Fibroblast of villous mesenchyme (primary cell): Measurements from ENCODE around the gene RASGEF1C. TPM values are rescaled to one million over a fixed set of nuclear protein-coding genes. Genes with fewer than 3 reads are reported as not detected.

ENCODE experiments used
- DNase-seq: peaks from one replicate; pipeline ENCODE4 v3.0.0-alpha.2; 2010; ENCODE audit warnings: low read depth
- H3K4me3 ChIP-seq: 2 replicates; pipeline ENCODE4 v1.5.1; 2011; ENCODE audit warnings: low read depth, mild to moderate bottlenecking, low read length
- CTCF ChIP-seq: IDR thresholded peaks from 2 replicates; pipeline ENCODE4 v1.5.1; 2012; ENCODE audit warnings: low read depth, mild to moderate bottlenecking, low read length; ENCODE audit not compliant: insufficient read depth
- total RNA-seq: library from RNA; depleted of rRNA; stranded (reverse); fragments of >200 nt; gene quantifications from 2 replicates; pipeline ENCODE4 v1.2.3, GENCODE V29; 2012

The RASGEF1C gene
- total RNA-seq, 1 donor = not detected

GRCh38 chr5:180180846-180181245 lies 28.2 kb downstream of the RASGEF1C start:
- no peak for DNase-seq
- H3K4me3 ChIP-seq = no peak overlapping the region
- TF ChIP-seq CTCF = no peak

- DNase-seq = no peak
- no peak overlapping the region for H3K4me3 ChIP-seq
- TF ChIP-seq CTCF = no peak
These were observed 28.6 kb downstream of the RASGEF1C start for GRCh38 chr5:180180421-180180820.

- DNase-seq = no peak
- H3K4me3 ChIP-seq = no peak overlapping the region
- TF ChIP-seq CTCF = no peak
These were observed 29.3 kb downstream of the RASGEF1C start for GRCh38 chr5:180179442-180180420.

GRCh38 chr5:180178531-180179441 lies 30.2 kb downstream of the RASGEF1C start:
- DNase-seq = no peak

GRCh38 chr5:180176191-180176590 lies 32.8 kb downstream of the RASGEF1C start:
- no peak for TF ChIP-seq CTCF
- no peak overlapping the region for H3K4me3 ChIP-seq
- DNase-seq = no peak

More at GRCh38 chr5:180178531-180179441, 30.2 kb downstream of the RASGEF1C start:
- TF ChIP-seq CTCF = no peak
- no peak overlapping the region for H3K4me3 ChIP-seq

- DNase-seq = no peak
- no peak for TF ChIP-seq CTCF
- no peak overlapping the region for H3K4me3 ChIP-seq
These were observed 34.0 kb downstream of the RASGEF1C start for GRCh38 chr5:180175015-180175431.
